ENCODE data around the gene CYB561. TPM values are rescaled to one million over a fixed set of nuclear protein-coding genes. Genes with fewer than 3 reads are reported as not detected.

The CYB561 gene
- total RNA-seq, 2 donors from 2014 or later = 19.0 to 23.7 TPM

GRCh38 chr17:63426041-63426916 is 19.8 kb downstream of the CYB561 start:
- DNase-seq (ENCODE audit: low spot score) = no peak
- no peak for ATAC-seq (ENCODE audit: insufficient number of reproducible peaks, low FRiP score, low read depth)

GRCh38 chr17:63425483-63425882 is 20.6 kb downstream of the CYB561 start:
- peak; percentile 78 for ATAC-seq (ENCODE audit: insufficient number of reproducible peaks, low FRiP score, low read depth)
- peak; percentile 88 for TF ChIP-seq CTCF (IDR thresholded peaks at IDR 0.05)
- Histone ChIP-seq H3K36me3 (no peaks in the 10 kb centered on the region), H3K4me1 (ENCODE audit: control insufficient read depth in 1 of 2, low read depth in 2 of 2) (peaks cover 0 to 4% of the 10 kb centered on the region in 2 donors), H3K27me3 (replicated peaks; ENCODE audit: insufficient read depth) (no peaks in the 10 kb centered on the region), H3K27ac (no peak overlapping the region), H3K9me3 (no peaks in the 10 kb centered on the region), H3K4me3 (no peak overlapping the region)
- DNase-seq (ENCODE audit: low spot score) = peak; percentile 40

More at GRCh38 chr17:63426041-63426916, 19.8 kb downstream of the CYB561 start:
- Histone ChIP-seq H3K9me3 (no peaks in the 10 kb centered on the region), H3K27ac (no peak overlapping the region), H3K4me1 (ENCODE audit: control insufficient read depth in 1 of 2, low read depth in 2 of 2) (peaks cover 0 to 4% of the 10 kb centered on the region in 2 donors), H3K36me3 (no peaks in the 10 kb centered on the region), H3K27me3 (replicated peaks; ENCODE audit: insufficient read depth) (no peaks in the 10 kb centered on the region), H3K4me3 (no peak overlapping the region)
- TF ChIP-seq CTCF (IDR thresholded peaks at IDR 0.05) = no peak

GRCh38 chr17:63423963-63424362 is 22.1 kb downstream of the CYB561 start:
- no peak for TF ChIP-seq CTCF (IDR thresholded peaks at IDR 0.05)
- H3K27ac ChIP-seq = no peak overlapping the region
- DNase-seq (ENCODE audit: low spot score) (no peak), ATAC-seq (ENCODE audit: insufficient number of reproducible peaks, low FRiP score, low read depth) (no peak)
- peaks cover 7% of the 10 kb centered on the region for H3K36me3 ChIP-seq
- no peak overlapping the region for H3K4me3 ChIP-seq
- peaks cover 0 to 4% of the 10 kb centered on the region in 2 donors for H3K4me1 ChIP-seq (ENCODE audit: control insufficient read depth in 1 of 2, low read depth in 2 of 2)
- no peaks in the 10 kb centered on the region for H3K27me3 ChIP-seq (replicated peaks; ENCODE audit: insufficient read depth)
- H3K9me3 ChIP-seq = no peaks in the 10 kb centered on the region

GRCh38 chr17:63423251-63423950 is 22.7 kb downstream of the CYB561 start:
- TF ChIP-seq CTCF (IDR thresholded peaks at IDR 0.05) = no peak
- Histone ChIP-seq H3K36me3 (peaks cover 7% of the 10 kb centered on the region), H3K27me3 (replicated peaks; ENCODE audit: insufficient read depth) (no peaks in the 10 kb centered on the region), H3K4me3 (no peak overlapping the region), H3K4me1 (ENCODE audit: control insufficient read depth in 1 of 2, low read depth in 2 of 2) (peaks cover 0 to 4% of the 10 kb centered on the region in 2 donors), H3K27ac (no peak overlapping the region), H3K9me3 (no peaks in the 10 kb centered on the region)
- DNase-seq (ENCODE audit: low spot score) (no peak), ATAC-seq (ENCODE audit: insufficient number of reproducible peaks, low FRiP score, low read depth) (no peak)

All from thoracic aorta (tissue), 2 donors.